Measurements from ENCODE around the gene TRIOBP. TPM values are rescaled to one million over a fixed set of nuclear protein-coding genes. Genes with fewer than 3 reads are reported as not detected.
A peak's percentile ranks its signal among the peaks of the same experiment; 100 is the strongest.

The TRIOBP gene
- total RNA-seq, 2 experiments from 2014 or later = 9.0 to 10.1 TPM

DNA sequence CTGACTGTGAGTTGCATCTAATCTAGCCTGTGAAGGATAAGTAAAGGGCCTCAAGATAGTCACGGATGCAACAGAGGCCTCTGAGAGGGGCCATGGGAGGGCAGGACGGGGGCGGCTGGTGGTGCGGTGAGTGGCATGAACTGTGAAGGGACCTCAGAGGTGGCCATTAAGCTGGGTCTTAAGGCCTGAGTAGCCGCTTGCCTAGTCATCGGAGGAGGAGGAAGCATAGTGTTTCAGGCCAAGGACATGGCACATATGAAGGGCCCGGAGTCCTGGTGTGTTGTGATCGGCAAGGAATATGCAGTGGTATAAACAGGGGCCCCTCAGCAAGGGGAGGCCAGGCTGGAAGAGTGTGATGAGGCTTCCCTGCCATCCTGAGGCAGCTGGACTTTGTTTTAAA is 51.8 kb downstream of the TRIOBP start:
- intact Hi-C loops (cut with DNase I, micrococcal nuclease) = loop anchor here in 1 of 2 experiments (5.0 kb wide), 3 partner anchors 94 to 141 kb away; partner anchors contain the start of genes ANKRD54 and GGA1
- POLR2A ChIA-PET = interaction anchor here (0.5 kb wide), 1 partner anchor 1331 kb away, joined by 3 read pairs; no protein-coding TSS in a partner anchor
- peak overlapping the region; percentile 72 for H3K4me3 Mint-ChIP-seq
- H3K4me1 Mint-ChIP-seq (ENCODE audit: low read depth) = peaks cover 22% of the 10 kb centered on the region
- H3K36me3 Mint-ChIP-seq (ENCODE audit: low read depth) = peaks cover 8% of the 10 kb centered on the region
- H3K9me3 ChIP-seq (ENCODE audit: control insufficient read depth in 1 of 2, insufficient read depth in 1 of 2, low read length in 2 of 2) = no peaks in the 10 kb centered on the region
- no peak overlapping the region for H3K27ac Mint-ChIP-seq
- H3K9me3 Mint-ChIP-seq = no peaks in the 10 kb centered on the region
- no peak for DNase-seq
- CTCF ChIA-PET = interaction anchor here (1.1 kb wide), 1 partner anchor 184 kb away, joined by 3 read pairs; no protein-coding TSS in a partner anchor
- H3K27ac ChIP-seq (ENCODE audit: low read depth in 1 of 2, low read length in 2 of 2) = no peak overlapping the region
- H3K27me3 ChIP-seq (ENCODE audit: control insufficient read depth in 1 of 2, insufficient read depth in 2 of 2, low read length in 2 of 2) = no peaks in the 10 kb centered on the region
- peaks cover 27% of the 10 kb centered on the region for H3K4me1 ChIP-seq (ENCODE audit: insufficient read depth, low read length)
- H3K27me3 Mint-ChIP-seq = no peaks in the 10 kb centered on the region
- TF ChIP-seq, protein P1, sequence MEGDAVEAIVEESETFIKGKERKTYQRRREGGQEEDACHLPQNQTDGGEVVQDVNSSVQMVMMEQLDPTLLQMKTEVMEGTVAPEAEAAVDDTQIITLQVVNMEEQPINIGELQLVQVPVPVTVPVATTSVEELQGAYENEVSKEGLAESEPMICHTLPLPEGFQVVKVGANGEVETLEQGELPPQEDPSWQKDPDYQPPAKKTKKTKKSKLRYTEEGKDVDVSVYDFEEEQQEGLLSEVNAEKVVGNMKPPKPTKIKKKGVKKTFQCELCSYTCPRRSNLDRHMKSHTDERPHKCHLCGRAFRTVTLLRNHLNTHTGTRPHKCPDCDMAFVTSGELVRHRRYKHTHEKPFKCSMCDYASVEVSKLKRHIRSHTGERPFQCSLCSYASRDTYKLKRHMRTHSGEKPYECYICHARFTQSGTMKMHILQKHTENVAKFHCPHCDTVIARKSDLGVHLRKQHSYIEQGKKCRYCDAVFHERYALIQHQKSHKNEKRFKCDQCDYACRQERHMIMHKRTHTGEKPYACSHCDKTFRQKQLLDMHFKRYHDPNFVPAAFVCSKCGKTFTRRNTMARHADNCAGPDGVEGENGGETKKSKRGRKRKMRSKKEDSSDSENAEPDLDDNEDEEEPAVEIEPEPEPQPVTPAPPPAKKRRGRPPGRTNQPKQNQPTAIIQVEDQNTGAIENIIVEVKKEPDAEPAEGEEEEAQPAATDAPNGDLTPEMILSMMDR (IDR thresholded peaks at IDR 0.05) = no peak
- no peak overlapping the region for H3K4me3 ChIP-seq (ENCODE audit: low read length)
- no peak for ATAC-seq (ENCODE audit: poor library complexity)
- peaks cover 6% of the 10 kb centered on the region for H3K36me3 ChIP-seq (ENCODE audit: insufficient read depth, low read length)

DNA sequence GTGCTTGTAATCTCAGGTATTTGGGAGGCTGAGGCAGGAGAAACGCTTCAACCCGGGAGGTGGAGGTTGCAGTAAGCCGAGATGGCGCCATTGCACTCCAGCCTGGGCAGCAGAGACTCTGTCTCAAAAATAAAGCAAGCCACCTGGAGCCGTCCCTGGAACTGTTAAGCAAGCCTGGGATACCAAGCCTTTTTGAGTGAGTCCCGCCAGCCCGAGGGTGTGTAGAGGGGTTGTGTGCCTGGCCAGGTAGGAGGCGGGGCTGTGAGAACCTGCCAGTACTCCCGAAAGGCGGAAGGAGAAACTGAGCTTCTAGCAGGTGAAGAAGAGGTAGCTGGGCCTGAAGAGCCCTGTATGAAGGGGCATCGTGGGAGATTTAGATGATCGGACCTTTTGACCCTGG is 52.4 kb downstream of the TRIOBP start:
- Mint-ChIP-seq H3K9me3 (no peaks in the 10 kb centered on the region), H3K27me3 (no peaks in the 10 kb centered on the region), H3K36me3 (ENCODE audit: low read depth) (peaks cover 8% of the 10 kb centered on the region), H3K27ac (no peak overlapping the region), H3K4me1 (ENCODE audit: low read depth) (peaks cover 20% of the 10 kb centered on the region), H3K4me3 (peak overlapping the region; percentile 38)
- POLR2A ChIA-PET = interaction anchor here (0.5 to 0.6 kb wide), 2 partner anchors 95 to 1331 kb away, joined by 3 to 5 read pairs; partner anchors contain the start of gene ANKRD54
- Histone ChIP-seq H3K4me3 (ENCODE audit: low read length) (no peak overlapping the region), H3K27ac (ENCODE audit: low read depth in 1 of 2, low read length in 2 of 2) (no peak overlapping the region), H3K36me3 (ENCODE audit: insufficient read depth, low read length) (peaks cover 6% of the 10 kb centered on the region), H3K27me3 (ENCODE audit: control insufficient read depth in 1 of 2, insufficient read depth in 2 of 2, low read length in 2 of 2) (no peaks in the 10 kb centered on the region), H3K9me3 (ENCODE audit: control insufficient read depth in 1 of 2, insufficient read depth in 1 of 2, low read length in 2 of 2) (no peaks in the 10 kb centered on the region), H3K4me1 (ENCODE audit: insufficient read depth, low read length) (peaks cover 27% of the 10 kb centered on the region)
- CTCF ChIA-PET = no interaction called here
- ATAC-seq (ENCODE audit: poor library complexity) (no peak), DNase-seq (no peak)
- TF ChIP-seq, protein P1 (IDR thresholded peaks at IDR 0.05) = no peak
- intact Hi-C loops (cut with DNase I, micrococcal nuclease) = loop anchor here in 1 of 2 experiments (5.0 kb wide), 3 partner anchors 93 to 142 kb away; partner anchors contain the start of genes ANKRD54 and GGA1

DNA sequence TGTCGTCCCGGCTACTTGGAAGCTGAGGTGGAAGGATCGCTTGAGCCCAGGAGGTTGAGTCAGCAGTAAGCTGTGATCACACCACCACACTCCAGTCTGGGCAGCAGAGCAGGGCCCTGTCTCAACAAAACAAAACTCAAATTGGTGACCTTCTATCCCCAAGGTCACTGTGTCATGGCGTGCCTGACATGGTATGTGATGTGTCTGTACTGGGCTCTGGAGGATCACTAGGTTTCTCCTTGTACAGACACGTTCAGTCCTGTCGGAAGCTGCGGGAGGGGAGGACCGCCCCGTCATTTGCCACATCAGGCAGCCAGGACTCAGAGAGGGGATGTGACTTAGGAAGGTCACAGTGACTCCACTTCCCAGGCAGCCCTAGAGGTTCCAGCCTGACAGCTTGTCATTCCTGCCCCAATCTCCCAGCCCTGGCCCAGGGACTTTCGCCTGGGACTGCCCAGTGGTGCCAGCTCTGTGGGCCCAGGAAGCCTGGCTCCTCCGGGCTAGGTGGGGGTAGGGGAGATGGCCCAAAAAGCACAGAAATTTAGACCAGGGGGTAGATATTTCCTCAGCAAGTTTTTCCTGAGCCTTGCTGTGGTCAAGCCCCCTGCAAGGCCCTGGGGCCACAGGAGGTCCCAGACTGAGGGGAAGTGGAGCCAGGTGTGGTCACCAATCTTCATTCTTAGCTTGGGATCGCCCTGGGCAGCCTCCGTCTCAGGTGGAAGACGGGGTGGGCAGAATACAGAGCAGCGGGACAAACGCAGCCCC is 53.2 kb downstream of the TRIOBP start:
- Mint-ChIP-seq H3K4me3 (peak overlapping the region; percentile 25), H3K9me3 (no peaks in the 10 kb centered on the region), H3K27ac (no peak overlapping the region), H3K4me1 (ENCODE audit: low read depth) (peaks cover 16% of the 10 kb centered on the region), H3K36me3 (ENCODE audit: low read depth) (peaks cover 13% of the 10 kb centered on the region), H3K27me3 (no peaks in the 10 kb centered on the region)
- no peaks in the 10 kb centered on the region for H3K27me3 ChIP-seq (ENCODE audit: control insufficient read depth in 1 of 2, insufficient read depth in 2 of 2, low read length in 2 of 2)
- intact Hi-C loops (cut with DNase I, micrococcal nuclease) = loop anchor here in 1 of 2 experiments (5.0 kb wide), 3 partner anchors 92 to 143 kb away; partner anchors contain the start of genes ANKRD54 and GGA1
- ATAC-seq (ENCODE audit: poor library complexity) (no peak), DNase-seq (no peak)
- no peak overlapping the region for H3K4me3 ChIP-seq (ENCODE audit: low read length)
- H3K9me3 ChIP-seq (ENCODE audit: control insufficient read depth in 1 of 2, insufficient read depth in 1 of 2, low read length in 2 of 2) = no peaks in the 10 kb centered on the region
- TF ChIP-seq, protein P1 (IDR thresholded peaks at IDR 0.05) = no peak
- ChIA-PET CTCF (no interaction called here), POLR2A (interaction anchor here (0.6 kb wide), 1 partner anchor 94 kb away, joined by 5 read pairs; the partner anchor contains the start of gene ANKRD54)
- H3K27ac ChIP-seq (ENCODE audit: low read depth in 1 of 2, low read length in 2 of 2) = no peak overlapping the region
- H3K36me3 ChIP-seq (ENCODE audit: insufficient read depth, low read length) = peaks cover 10% of the 10 kb centered on the region
- H3K4me1 ChIP-seq (ENCODE audit: insufficient read depth, low read length) = peaks cover 26% of the 10 kb centered on the region

Measured in CD4-positive, alpha-beta T cell (primary cell).